HepG2 (cell line): ENCODE measurements around the gene TMEM252. TPM values are rescaled to one million over a fixed set of nuclear protein-coding genes. Genes with fewer than 3 reads are reported as not detected.

Experiments
- ATAC-seq: fragments of 200-7000 bp; cut with Tn5 transposase; 3 replicates; pipeline ENCODE4 v1.9.1; 2020; ENCODE audit warnings: mild to moderate bottlenecking, moderate library complexity
- BruUV-seq: library from RNA; stranded (reverse); fragments of 400-500 nt; replicated peaks from 2 replicates; lab custom pipeline; 2021; lab: Mats Ljungman, UMichigan
- CTCF ChIA-PET: fragments of 300-600 bp; formaldehyde crosslinking; extraction: SDS; loops from one replicate; lab custom pipeline; 2021; ENCODE audit warnings: low total read pairs, inconsistent platforms, low intra/inter-chr PET ratio; lab: Yijun Ruan, JAX
- POLR2A ChIA-PET: fragments of 350-600 bp; sonication (Branson Sonifier 250); formaldehyde crosslinking; loops from one replicate; lab custom pipeline; 2020; ENCODE audit warnings: antibody characterized with exemption, inconsistent platforms; lab: Yijun Ruan, JAX
- DNase-seq: peaks from one replicate; pipeline ENCODE4 v3.0.0-alpha.2; 2015; ENCODE audit warnings: low spot score
- FAIRE-seq: peaks from 3 replicates; lab custom pipeline; 2011; peaks lifted over from hg19 to GRCh38; lab: Jason Lieb, UNC
- H2AFZ ChIP-seq: one replicate; pipeline ENCODE4 v1.6.1; 2011; ENCODE audit warnings: low read length, inconsistent platforms
- H3K27ac ChIP-seq: fragments of 300-600 bp; 3 replicates; pipeline ENCODE4 v1.8.0; 2011; ENCODE audit warnings: mixed run types, mild to moderate bottlenecking, mixed read lengths, low read length, inconsistent platforms; ENCODE audit not compliant: insufficient read depth; ENCODE audit errors: extremely low read length
- H3K27me3 ChIP-seq, 2 experiments: fragments of 200-600 bp in 1 of 2; 2 replicates in 1 of 2; 3 replicates in 1 of 2; pipeline versions ENCODE4 v1.6.0 to v1.8.0; 2011; ENCODE audit warnings: low read length in 2 of 2, mild to moderate bottlenecking in 2 of 2, moderate library complexity in 2 of 2, inconsistent platforms in 1 of 2; ENCODE audit not compliant: insufficient read depth in 2 of 2, control insufficient read depth in 1 of 2
- H3K36me3 ChIP-seq, 2 experiments: fragments of 200-600 bp in 1 of 2; replicated peaks in 1 of 2; 2 replicates in 1 of 2; 3 replicates in 1 of 2; pipeline versions ENCODE4 v1.5.1 to v1.8.0; 2011; ENCODE audit warnings: low read length in 2 of 2, inconsistent platforms in 1 of 2; ENCODE audit not compliant: insufficient read depth in 2 of 2, control insufficient read depth in 1 of 2
- H3K4me1 ChIP-seq: 2 replicates; pipeline ENCODE4 v1.5.1; 2012; ENCODE audit warnings: low read length, inconsistent platforms; ENCODE audit not compliant: insufficient read depth
- H3K4me2 ChIP-seq: 2 replicates; pipeline ENCODE4 v1.6.0; 2011; ENCODE audit warnings: low read depth, low read length, inconsistent platforms
- H3K4me3 ChIP-seq, 3 experiments: fragments of 200-600 bp in 1 of 3; sonication (generic), shearing (Covaris generic) in 1 of 3; replicated peaks in 1 of 3; 2 replicates each; pipeline ENCODE4 v1.5.1; 2011 to 2016; ENCODE audit warnings: low read length in 3 of 3, inconsistent platforms in 2 of 3, low read depth in 2 of 3, mild to moderate bottlenecking in 2 of 3, control low read depth in 1 of 3, mixed read lengths in 1 of 3; ENCODE audit not compliant: insufficient read depth in 1 of 3
- H3K79me2 ChIP-seq: one replicate; pipeline ENCODE4 v1.6.1; 2011; ENCODE audit warnings: low read length, inconsistent platforms; ENCODE audit not compliant: insufficient read depth
- H3K9ac ChIP-seq: 2 replicates; pipeline ENCODE4 v1.6.0; 2011; ENCODE audit warnings: mild to moderate bottlenecking, low read depth, low read length, inconsistent platforms; ENCODE audit not compliant: insufficient read depth
- H3K9me3 ChIP-seq: 2 replicates; pipeline ENCODE4 v1.5.1; 2012; ENCODE audit warnings: mild to moderate bottlenecking, low read length
- H4K20me1 ChIP-seq: 2 replicates; pipeline ENCODE4 v1.6.0; 2011; ENCODE audit warnings: inconsistent platforms, mild to moderate bottlenecking, low read length, moderate library complexity; ENCODE audit not compliant: insufficient read depth
- AGO2 ChIP-seq: fragments of 200-400 bp; formaldehyde crosslinking; optimal IDR thresholded peaks from 2 replicates; pipeline ENCODE3; 2017; ENCODE audit warnings: mild to moderate bottlenecking, low read depth, low read length, moderate library complexity
- HOXD1 ChIP-seq: sonication (generic); formaldehyde crosslinking; IDR thresholded peaks from 2 replicates; pipeline ENCODE4 v1.5.0; 2020; ENCODE audit warnings: missing genetic modification reagents
- ISX ChIP-seq: sonication (generic); formaldehyde crosslinking; conservative IDR thresholded peaks from 2 replicates; pipeline ENCODE4 v1.5.0; 2020; ENCODE audit warnings: missing genetic modification reagents
- PPARG ChIP-seq: conservative IDR thresholded peaks from 2 replicates; pipeline ENCODE4 v1.6.1; 2016; ENCODE audit warnings: missing biosample characterization, missing genetic modification reagents
- PRDM15 ChIP-seq: sonication (generic); formaldehyde crosslinking; IDR thresholded peaks from 2 replicates; pipeline ENCODE4 v1.4.0; 2020; ENCODE audit warnings: missing genetic modification reagents
- SIX1 ChIP-seq: sonication (generic); formaldehyde crosslinking; IDR thresholded peaks from 2 replicates; pipeline ENCODE4 v1.4.0; 2020; ENCODE audit warnings: missing genetic modification reagents, borderline replicate concordance
- SMARCC2 ChIP-seq: fragments of 450-650 bp; IDR thresholded peaks from 2 replicates; pipeline ENCODE4 v1.6.1; 2017; ENCODE audit warnings: antibody characterized with exemption, mild to moderate bottlenecking
- SP140L ChIP-seq: sonication (generic); formaldehyde crosslinking; IDR thresholded peaks from 2 replicates; pipeline ENCODE4 v1.4.0; 2020; ENCODE audit warnings: missing genetic modification reagents, borderline replicate concordance
- SP2 ChIP-seq: sonication (generic); formaldehyde crosslinking; IDR thresholded peaks from 2 replicates; pipeline ENCODE4 v1.5.1; 2020; ENCODE audit warnings: mild to moderate bottlenecking, missing genetic modification reagents
- TCF12 ChIP-seq, 2 experiments: fragments of 450-650 bp in 1 of 2; sonication (generic) in 1 of 2; formaldehyde crosslinking in 1 of 2; IDR thresholded peaks; 2 replicates each; pipeline versions ENCODE4 v1.6.1 to v1.8.0; 2017 to 2022; ENCODE audit warnings: antibody characterized with exemption in 1 of 2, mild to moderate bottlenecking in 1 of 2, missing genetic modification reagents in 1 of 2, moderate library complexity in 1 of 2
- ZBTB4 ChIP-seq: sonication (generic); formaldehyde crosslinking; IDR thresholded peaks from 2 replicates; pipeline ENCODE4 v1.4.0; 2020; ENCODE audit warnings: missing genetic modification reagents, mild to moderate bottlenecking, borderline replicate concordance
- ZC3H4 ChIP-seq: sonication (generic); formaldehyde crosslinking; IDR thresholded peaks from 2 replicates; pipeline ENCODE4 v1.4.0; 2020; ENCODE audit warnings: missing genetic modification reagents, borderline replicate concordance
- ZNF329 ChIP-seq: sonication (generic); formaldehyde crosslinking; IDR thresholded peaks from 2 replicates; pipeline ENCODE4 v1.9.0; 2021; ENCODE audit warnings: low read depth, mild to moderate bottlenecking, missing genetic modification reagents
- ZNF496 ChIP-seq: sonication (generic); formaldehyde crosslinking; IDR thresholded peaks from 2 replicates; pipeline ENCODE4 v1.8.1; 2023; ENCODE audit warnings: mild to moderate bottlenecking, moderate library complexity, missing genetic modification reagents; ENCODE audit not compliant: insufficient replicate concordance
- ZNF577 ChIP-seq: sonication (generic); formaldehyde crosslinking; IDR thresholded peaks from 2 replicates; pipeline ENCODE4 v1.4.0; 2020; ENCODE audit warnings: mild to moderate bottlenecking, low read depth, missing genetic modification reagents, borderline replicate concordance
- ZNF780A ChIP-seq: sonication (generic); formaldehyde crosslinking; IDR thresholded peaks from 2 replicates; pipeline ENCODE4 v1.8.0; 2022; ENCODE audit warnings: mild to moderate bottlenecking, missing genetic modification reagents, moderate library complexity
- ZNF816 ChIP-seq: sonication (generic); formaldehyde crosslinking; IDR thresholded peaks from 2 replicates; pipeline ENCODE4 v1.8.0; 2022; ENCODE audit warnings: missing genetic modification reagents, mild to moderate bottlenecking, borderline replicate concordance
- ZSCAN25 ChIP-seq: sonication (generic); formaldehyde crosslinking; IDR thresholded peaks from 2 replicates; pipeline ENCODE4 v1.8.0; 2022; ENCODE audit warnings: mild to moderate bottlenecking, missing genetic modification reagents
- WGBS: methylation state at CpG from one replicate; pipeline ENCODE4 v1.1.6; 2017; ENCODE audit warnings: low lambda C conversion rate; 5-methylcytosine and 5-hydroxymethylcytosine counted together
- in situ Hi-C: cut with HindIII; loops from 2 replicates; pipeline ENCODE4 v1.10.0; 2017; ENCODE audit warnings: low pct_unique_long_range_greater_than_20kb; ENCODE audit not compliant: extremely low pct_ligation_motif_present
- intact Hi-C: fragments of 100-400 bp; cut with micrococcal nuclease; formaldehyde crosslinking; loops from one replicate; pipeline ENCODE4 v1.10.0; 2022; ENCODE audit not compliant: unreplicated experiment
- polyA plus RNA-seq, 8 experiments: library from polyadenylated mRNA; depleted of rRNA in 3 of 8; stranded (reverse) in 7 of 8; unstranded in 1 of 8; fragments of >200 nt; fragmentation: Illumina TruSeq in 4 of 8; extraction: Trizol in 4 of 8; gene quantifications; 2 replicates each; pipeline versions ENCODE4 v1.2.1 to v1.2.3, GENCODE V29; 2011 to 2016; ENCODE audit warnings: low read depth in 4 of 8, missing spikeins in 1 of 8, mixed read lengths in 1 of 8; ENCODE audit not compliant: insufficient read depth in 1 of 8
- total RNA-seq, 5 experiments: library from RNA; depleted of rRNA; stranded (reverse); fragments of >200 nt; fragmentation: Illumina TruSeq; extraction: Trizol; gene quantifications; 2 replicates each; pipeline ENCODE4 v1.2.3, GENCODE V29; 2016; ENCODE audit warnings: low read depth in 1 of 5

The TMEM252 gene
- total and polyA plus RNA-seq, 2 of the 13 experiments (the other 11 are each of a cell fraction or from before 2014, with no cell fraction given) = not detected

DNA sequence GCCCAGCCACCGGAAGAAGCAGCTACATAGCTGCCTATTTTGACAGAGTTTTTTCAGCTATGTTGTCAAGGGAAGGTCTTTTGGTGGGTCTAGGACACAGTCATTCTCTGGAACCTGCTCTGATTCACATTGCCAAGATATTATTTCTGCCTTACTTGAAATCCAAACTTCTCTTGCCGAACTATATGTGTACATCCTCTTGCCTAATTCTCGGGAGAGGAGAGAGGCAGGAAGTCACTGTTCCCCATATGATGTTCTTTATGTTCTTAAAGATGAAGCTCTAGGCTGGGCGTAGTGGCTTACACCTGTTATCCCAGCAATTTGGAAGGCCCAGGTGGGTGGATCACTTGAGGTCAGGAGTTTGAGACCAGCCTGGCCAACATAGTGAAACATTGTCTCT lies 8.6 kb downstream of the TMEM252 start:
- POLR2A ChIA-PET = no interaction called here
- WGBS = 61% methylated on average over 4 of the region's 4 CpGs
- TF ChIP-seq ZNF816 = no peak
- TF ChIP-seq ZNF329 (CRISPR knock-in tag) = no peak
- no peak for TF ChIP-seq ZNF780A (CRISPR knock-in tag)
- no peak for TF ChIP-seq PRDM15 (CRISPR knock-in tag)
- no peak for TF ChIP-seq PPARG
- TF ChIP-seq SIX1 = no peak
- no peak for TF ChIP-seq SP140L (CRISPR knock-in tag)
- no peak for TF ChIP-seq TCF12 (IDR thresholded peaks at IDR 0.05)
- no peak for TF ChIP-seq TCF12 (CRISPR knock-in tag; IDR thresholded peaks at IDR 0.05)
- no peak for TF ChIP-seq ZNF496 (CRISPR knock-in tag)
- no peak for TF ChIP-seq ZC3H4
- TF ChIP-seq ISX (CRISPR knock-in tag) = no peak
- TF ChIP-seq HOXD1 = no peak
- TF ChIP-seq ZNF577 = no peak
- TF ChIP-seq ZSCAN25 (CRISPR knock-in tag) = no peak
- TF ChIP-seq SMARCC2 = no peak
- no peak for TF ChIP-seq ZBTB4 (CRISPR knock-in tag)
- TF ChIP-seq SP2 = no peak
- no peak for TF ChIP-seq AGO2
- Histone ChIP-seq H3K27ac (no peak overlapping the region), H3K4me3 (no peak overlapping the region), H4K20me1 (no peaks in the 10 kb centered on the region), H3K27me3 (peaks cover 0 to 4% of the 10 kb centered on the region in 2 experiments; a peak in 1 of 5 replicates), H3K9ac (no peak overlapping the region), H3K4me1 (peaks cover 8% of the 10 kb centered on the region), H2AFZ (no peak overlapping the region), H3K4me2 (no peak overlapping the region), H3K36me3 (no peaks in the 10 kb centered on the region), H3K79me2 (no peaks in the 10 kb centered on the region), H3K9me3 (no peaks in the 10 kb centered on the region)
- CTCF ChIA-PET = no interaction called here
- no peak for DNase-seq
- intact Hi-C loops (no loop called here), in situ Hi-C loops (no loop called here)
- BruUV-seq = no TSS peak
- ATAC-seq = no peak
- no peak for FAIRE-seq
